ENCODE measurements around the gene CCNK. TPM values are rescaled to one million over a fixed set of nuclear protein-coding genes. Genes with fewer than 3 reads are reported as not detected.

CCNK gene
- total RNA-seq, 1 donor = 28.6 TPM

GRCh38 chr14:99503848-99504453, 22.7 kb downstream of the CCNK start:
- no peak overlapping the region for H3K27ac ChIP-seq (ENCODE audit: low read depth, low read length)
- no peak for DNase-seq (ENCODE audit: insufficient read length, low spot score, missing footprints)
- no peak overlapping the region for H2AFZ ChIP-seq (ENCODE audit: low read length)
- H3K4me3 ChIP-seq (ENCODE audit: insufficient read depth, low read length) = no peak overlapping the region
- H3K4me1 ChIP-seq (ENCODE audit: insufficient read depth, low read length) = no peaks in the 10 kb centered on the region
- H3K79me2 ChIP-seq (ENCODE audit: insufficient read depth, low read length) = peaks cover 3% of the 10 kb centered on the region
- no peak overlapping the region for H3K4me2 ChIP-seq (ENCODE audit: insufficient read depth, low read length)
- no peak for TF ChIP-seq CTCF (IDR thresholded peaks at IDR 0.05; ENCODE audit: extremely low read depth, low read depth, low read length)
- H4K20me1 ChIP-seq (ENCODE audit: insufficient read depth, low read length) = peaks cover 6% of the 10 kb centered on the region
- no peaks in the 10 kb centered on the region for H3K27me3 ChIP-seq (ENCODE audit: insufficient read depth, low read length)
- H3K9me3 ChIP-seq (ENCODE audit: low read depth, low read length) = no peaks in the 10 kb centered on the region
- peaks cover 87% of the 10 kb centered on the region for H3K36me3 ChIP-seq (ENCODE audit: insufficient read depth, low read length)

GRCh38 chr14:99505089-99505488, 23.9 kb downstream of the CCNK start:
- TF ChIP-seq CTCF (IDR thresholded peaks at IDR 0.05; ENCODE audit: extremely low read depth, low read depth, low read length) = no peak

GRCh38 chr14:99506276-99506675, 25.1 kb downstream of the CCNK start:
- DNase-seq (ENCODE audit: insufficient read length, low spot score, missing footprints) = no peak
- Histone ChIP-seq H3K4me1 (ENCODE audit: insufficient read depth, low read length) (peaks cover 7% of the 10 kb centered on the region), H2AFZ (ENCODE audit: low read length) (no peak overlapping the region), H3K9me3 (ENCODE audit: low read depth, low read length) (no peaks in the 10 kb centered on the region), H3K4me2 (ENCODE audit: insufficient read depth, low read length) (no peak overlapping the region), H4K20me1 (ENCODE audit: insufficient read depth, low read length) (peaks cover 17% of the 10 kb centered on the region), H3K4me3 (ENCODE audit: insufficient read depth, low read length) (no peak overlapping the region), H3K27ac (ENCODE audit: low read depth, low read length) (no peak overlapping the region), H3K27me3 (ENCODE audit: insufficient read depth, low read length) (no peaks in the 10 kb centered on the region), H3K79me2 (ENCODE audit: insufficient read depth, low read length) (no peaks in the 10 kb centered on the region), H3K36me3 (ENCODE audit: insufficient read depth, low read length) (peaks cover 81% of the 10 kb centered on the region)
- TF ChIP-seq CTCF (IDR thresholded peaks at IDR 0.05; ENCODE audit: extremely low read depth, low read depth, low read length) = no peak

More at GRCh38 chr14:99505089-99505488, 23.9 kb downstream of the CCNK start:
- Histone ChIP-seq H3K9me3 (ENCODE audit: low read depth, low read length) (no peaks in the 10 kb centered on the region), H3K4me2 (ENCODE audit: insufficient read depth, low read length) (no peak overlapping the region), H4K20me1 (ENCODE audit: insufficient read depth, low read length) (peaks cover 12% of the 10 kb centered on the region), H3K4me3 (ENCODE audit: insufficient read depth, low read length) (no peak overlapping the region), H3K79me2 (ENCODE audit: insufficient read depth, low read length) (no peaks in the 10 kb centered on the region), H3K36me3 (ENCODE audit: insufficient read depth, low read length) (peaks cover 91% of the 10 kb centered on the region), H2AFZ (ENCODE audit: low read length) (no peak overlapping the region), H3K27me3 (ENCODE audit: insufficient read depth, low read length) (no peaks in the 10 kb centered on the region), H3K27ac (ENCODE audit: low read depth, low read length) (no peak overlapping the region), H3K4me1 (ENCODE audit: insufficient read depth, low read length) (no peaks in the 10 kb centered on the region)
- no peak for DNase-seq (ENCODE audit: insufficient read length, low spot score, missing footprints)

- TF ChIP-seq CTCF (IDR thresholded peaks at IDR 0.05; ENCODE audit: extremely low read depth, low read depth, low read length) = no peak
- Histone ChIP-seq H3K4me3 (ENCODE audit: insufficient read depth, low read length) (no peak overlapping the region), H3K79me2 (ENCODE audit: insufficient read depth, low read length) (no peaks in the 10 kb centered on the region), H4K20me1 (ENCODE audit: insufficient read depth, low read length) (peaks cover 20% of the 10 kb centered on the region), H3K36me3 (ENCODE audit: insufficient read depth, low read length) (peaks cover 68% of the 10 kb centered on the region), H3K27me3 (ENCODE audit: insufficient read depth, low read length) (no peaks in the 10 kb centered on the region), H3K9me3 (ENCODE audit: low read depth, low read length) (no peaks in the 10 kb centered on the region), H3K4me1 (ENCODE audit: insufficient read depth, low read length) (peaks cover 16% of the 10 kb centered on the region), H3K27ac (ENCODE audit: low read depth, low read length) (no peak overlapping the region), H2AFZ (ENCODE audit: low read length) (no peak overlapping the region), H3K4me2 (ENCODE audit: insufficient read depth, low read length) (no peak overlapping the region)
- peak; percentile 67 for DNase-seq (ENCODE audit: insufficient read length, low spot score, missing footprints)
Observed at GRCh38 chr14:99507860-99508640, 26.8 kb downstream of the CCNK start.

All from osteoblast (primary cell).